DMS153 treated with DMSO at 0.1 percent for 48 hours (cell line): ENCODE results near the gene NELFA.
A peak's percentile ranks its signal among the peaks of the same experiment; 100 is the strongest.

Source experiments
- DNase-seq: peaks from one replicate; lab custom pipeline; 2025; ENCODE audit not compliant: unreplicated experiment; lab: John Stamatoyannopoulos, UW

NELFA gene

DNA sequence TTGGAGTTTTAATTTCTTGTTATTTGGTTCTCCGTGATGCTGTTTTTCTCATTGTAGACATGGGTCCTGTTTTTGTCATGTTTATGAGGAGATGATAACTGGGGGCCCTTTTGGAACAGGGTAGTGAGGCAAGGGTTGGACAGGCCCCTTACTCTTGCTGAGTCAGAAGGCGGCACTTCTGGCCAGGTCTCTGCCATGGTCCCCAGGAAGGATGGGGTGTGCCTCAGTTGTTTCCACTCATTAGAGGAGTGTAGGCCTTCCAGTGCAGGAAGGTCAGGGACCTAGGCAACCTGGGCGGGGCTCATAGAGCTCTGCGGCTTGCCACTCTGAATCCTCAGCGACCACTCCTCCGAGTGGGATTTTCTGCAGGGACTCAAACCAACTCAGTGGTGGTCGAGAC, 68.2 kb downstream of the NELFA start:
- no peak for DNase-seq

DNA sequence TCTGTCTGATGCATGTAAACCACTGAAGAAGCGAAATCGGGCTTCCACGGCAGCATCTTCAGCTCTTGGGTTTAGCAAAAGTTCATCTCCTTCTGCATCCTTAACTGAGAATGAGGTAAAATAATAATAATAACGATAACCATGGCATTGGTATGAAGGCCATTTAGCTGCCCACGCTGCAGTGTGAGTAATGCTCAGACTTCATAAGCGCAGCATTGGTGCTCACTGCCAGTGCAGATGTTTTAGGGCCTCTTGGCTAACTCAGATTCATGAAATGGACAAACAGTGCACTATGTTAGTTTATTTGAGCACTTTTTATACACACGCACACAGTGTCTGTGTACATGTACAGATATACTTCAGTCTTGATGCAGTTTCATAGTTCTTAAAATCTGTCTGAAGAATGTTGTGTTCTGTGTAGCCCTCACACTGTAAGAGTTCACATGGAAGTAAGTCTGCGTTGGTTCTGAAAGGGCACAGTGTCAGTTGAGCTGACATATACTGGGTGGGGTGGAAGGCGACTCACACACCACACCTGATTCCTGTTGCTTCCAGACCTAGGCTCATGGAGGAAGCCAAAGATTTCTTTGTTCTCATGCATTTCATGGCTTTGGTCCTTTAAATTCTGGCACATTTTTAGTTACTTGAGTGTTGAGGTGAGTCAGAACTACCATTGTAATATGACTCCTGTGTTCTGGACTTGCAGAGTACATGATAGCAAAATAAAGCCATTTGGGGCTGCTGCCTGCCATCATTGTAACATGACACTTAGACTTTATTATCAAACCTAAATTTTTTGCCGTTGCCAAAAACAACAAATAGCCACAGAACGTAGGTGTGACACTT, 68.9 kb downstream of the NELFA start:
- peak; percentile 5 for DNase-seq

DNA sequence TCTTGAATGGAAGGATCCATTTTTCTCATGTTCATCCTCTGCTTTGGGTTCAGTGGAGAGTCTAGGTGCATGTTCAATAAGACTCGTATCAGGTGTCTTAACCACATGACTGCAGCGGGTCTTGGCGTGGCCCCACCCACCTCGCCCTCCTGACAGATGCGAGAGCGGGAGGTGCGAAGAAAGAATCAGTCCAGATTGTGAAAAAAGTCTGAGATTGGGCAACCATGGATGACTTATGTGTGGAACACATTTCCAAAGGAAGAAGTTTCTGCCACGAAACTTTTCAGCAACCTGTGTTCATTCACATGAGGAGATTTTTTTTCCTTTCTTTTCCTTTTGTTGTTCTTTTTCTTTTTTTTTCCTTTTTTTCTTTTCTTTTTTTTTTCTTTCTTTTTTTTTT, 70.7 kb downstream of the NELFA start:
- no peak for DNase-seq

DNA sequence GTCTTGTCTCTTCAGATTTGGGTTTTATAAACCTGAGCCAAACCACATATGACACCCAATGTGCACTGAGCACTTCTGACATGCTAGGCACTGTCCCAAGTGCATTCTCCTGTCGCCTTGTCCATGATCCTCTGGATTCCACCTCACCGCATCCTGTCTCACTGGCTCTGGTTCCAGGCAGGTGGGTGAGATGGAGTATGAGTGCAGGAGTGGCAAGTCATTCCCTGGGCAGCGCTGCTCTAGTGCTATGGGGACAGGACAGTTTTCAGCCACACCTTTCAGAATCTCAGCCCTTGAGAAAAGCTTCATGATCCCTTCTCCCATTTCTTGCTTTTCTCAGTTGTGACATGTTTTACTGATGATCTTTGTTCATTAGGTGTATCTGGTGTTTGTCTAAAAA, 71.2 kb downstream of the NELFA start:
- DNase-seq, result no peak

DNA sequence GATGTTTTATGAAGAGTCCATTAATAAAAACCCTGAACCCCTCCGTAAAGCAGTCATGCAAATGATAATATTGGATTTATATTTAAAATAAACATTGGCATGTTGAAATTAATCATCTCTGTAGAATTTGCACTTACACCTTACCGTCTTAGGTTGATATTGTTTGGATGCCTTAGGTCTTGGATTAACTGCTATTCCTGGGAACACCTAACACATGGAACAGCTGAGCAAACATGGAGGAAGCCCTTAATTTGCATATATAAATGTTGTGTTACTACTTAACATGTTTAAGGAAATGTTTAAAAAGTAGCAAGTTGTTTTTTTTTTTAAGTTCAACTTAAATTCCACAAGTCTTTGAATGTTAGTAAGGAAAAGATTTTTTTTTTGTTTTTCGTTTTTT, 75.1 kb downstream of the NELFA start:
- DNase-seq, result no peak

DNA sequence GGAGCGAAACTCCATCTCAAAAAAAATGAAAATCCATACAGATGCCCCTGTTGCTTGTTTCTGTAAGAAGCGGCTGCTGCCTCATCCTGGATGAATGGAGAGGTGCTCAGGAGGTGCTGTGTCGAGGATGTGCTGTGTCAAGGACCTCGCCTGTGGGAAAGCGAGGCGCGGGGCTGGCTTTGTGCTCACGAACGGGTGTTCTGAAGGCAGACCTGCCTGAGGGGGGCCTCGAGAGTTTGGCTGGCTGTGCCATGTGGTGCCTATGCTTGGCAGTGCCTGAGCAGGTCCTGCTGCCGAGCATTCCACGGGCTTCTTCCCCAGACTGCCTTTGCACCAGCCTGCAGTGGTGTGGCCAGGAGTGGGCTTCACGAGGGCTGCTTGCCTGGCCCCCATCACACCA, 76.0 kb downstream of the NELFA start:
- DNase-seq, result no peak
